Mesenchymal stem cell (in vitro differentiated cells and primary cell): ENCODE data around the gene MBD4.
A peak's percentile ranks its signal among the peaks of the same experiment; 100 is the strongest.
"Not testable (repeated sequence)": the region's sequence is repeated elsewhere in the genome, so short reads cannot be mapped to it uniquely, and the experiment has no call there.

Experiments used
- DNase-seq: peaks from one replicate; pipeline ENCODE4 v3.0.0-alpha.2; 2013
- H2AFZ ChIP-seq: one replicate; pipeline ENCODE4 v1.6.1; 2013; ENCODE audit warnings: low read depth, mild to moderate bottlenecking, control low read depth, inconsistent platforms, low read length, moderate library complexity
- H2AK5ac ChIP-seq: 2 replicates; pipeline ENCODE4 v1.6.1; 2013; ENCODE audit warnings: low read length, moderate library complexity, mild to moderate bottlenecking, inconsistent platforms; ENCODE audit not compliant: severe bottlenecking
- H2BK120ac ChIP-seq: one replicate; pipeline ENCODE4 v1.6.1; 2013; ENCODE audit warnings: low read depth, mild to moderate bottlenecking, inconsistent platforms, low read length, moderate library complexity
- H2BK12ac ChIP-seq, 2 experiments: one replicate each; pipeline ENCODE4 v1.6.1; 2013; ENCODE audit warnings: inconsistent platforms in 2 of 2, low read length in 2 of 2, mild to moderate bottlenecking in 2 of 2, moderate library complexity in 2 of 2, control low read depth in 1 of 2
- H2BK15ac ChIP-seq: one replicate; pipeline ENCODE4 v1.6.1; 2013; ENCODE audit warnings: mild to moderate bottlenecking, low read depth, inconsistent platforms; ENCODE audit not compliant: poor library complexity, severe bottlenecking
- H2BK5ac ChIP-seq: 2 replicates; pipeline ENCODE4 v1.6.1; 2013; ENCODE audit warnings: low read depth, mild to moderate bottlenecking, low read length, control low read depth, inconsistent platforms; ENCODE audit not compliant: poor library complexity, severe bottlenecking
- H3K14ac ChIP-seq, 2 experiments: one replicate each; pipeline ENCODE4 v1.6.1; 2013; ENCODE audit warnings: inconsistent platforms in 2 of 2, low read length in 2 of 2, control low read depth in 1 of 2, mild to moderate bottlenecking in 1 of 2, moderate library complexity in 1 of 2
- H3K18ac ChIP-seq, 2 experiments: one replicate each; pipeline ENCODE4 v1.6.1; 2013; ENCODE audit warnings: inconsistent platforms in 2 of 2, low read length in 2 of 2, control low read depth in 1 of 2, low read depth in 1 of 2, mild to moderate bottlenecking in 1 of 2
- H3K23ac ChIP-seq, 2 experiments: one replicate each; pipeline ENCODE4 v1.6.1; 2013; ENCODE audit warnings: inconsistent platforms in 2 of 2, low read length in 2 of 2, mild to moderate bottlenecking in 2 of 2, moderate library complexity in 2 of 2, control low read depth in 1 of 2
- H3K27ac ChIP-seq: 2 replicates; pipeline ENCODE4 v1.5.1; 2013; ENCODE audit warnings: mild to moderate bottlenecking, moderate library complexity, low read length, control low read depth, inconsistent platforms; ENCODE audit not compliant: poor library complexity, severe bottlenecking
- H3K27me3 ChIP-seq, 2 experiments: 2 replicates each; pipeline versions ENCODE4 v1.6.1 to v1.7.0; 2013; ENCODE audit warnings: low read length in 2 of 2, mild to moderate bottlenecking in 2 of 2, moderate library complexity in 2 of 2, control low read depth in 1 of 2, inconsistent platforms in 1 of 2; ENCODE audit not compliant: control insufficient read depth in 1 of 2, insufficient read depth in 1 of 2
- H3K36me3 ChIP-seq, 2 experiments: 2 replicates each; pipeline versions ENCODE4 v1.6.1 to v1.7.0; 2013; ENCODE audit warnings: low read length in 2 of 2, control low read depth in 1 of 2, inconsistent platforms in 1 of 2, low read depth in 1 of 2, mild to moderate bottlenecking in 1 of 2; ENCODE audit not compliant: insufficient read depth in 2 of 2, control insufficient read depth in 1 of 2
- H3K4ac ChIP-seq, 2 experiments: one replicate each; pipeline ENCODE4 v1.6.1; 2013; ENCODE audit warnings: inconsistent platforms in 2 of 2, low read length in 2 of 2, mild to moderate bottlenecking in 2 of 2, moderate library complexity in 2 of 2, control low read depth in 1 of 2, low read depth in 1 of 2
- H3K4me1 ChIP-seq: 2 replicates; pipeline ENCODE4 v1.6.1; 2013; ENCODE audit warnings: low read depth, low read length, control low read depth; ENCODE audit not compliant: control insufficient read depth, insufficient read depth
- H3K4me2 ChIP-seq: 2 replicates; pipeline ENCODE4 v1.6.1; 2013; ENCODE audit warnings: low read length, mild to moderate bottlenecking, inconsistent platforms; ENCODE audit not compliant: poor library complexity, severe bottlenecking
- H3K4me3 ChIP-seq, 2 experiments: 2 replicates each; pipeline versions ENCODE4 v1.5.1 to v1.7.0; 2013; ENCODE audit warnings: low read length in 2 of 2, mild to moderate bottlenecking in 2 of 2, control low read depth in 1 of 2, low read depth in 1 of 2; ENCODE audit not compliant: insufficient read depth in 1 of 2
- H3K79me1 ChIP-seq: replicated peaks from 2 replicates; pipeline ENCODE4 v1.6.1; 2013; ENCODE audit warnings: mild to moderate bottlenecking, control low read depth, low read length, inconsistent platforms; ENCODE audit not compliant: poor library complexity, severe bottlenecking
- H3K9ac ChIP-seq: 2 replicates; pipeline ENCODE4 v1.7.0; 2013; ENCODE audit warnings: mild to moderate bottlenecking, low read length, moderate library complexity
- H3K9me3 ChIP-seq: 2 replicates; pipeline ENCODE4 v1.7.0; 2013; ENCODE audit warnings: mild to moderate bottlenecking, low read length; ENCODE audit not compliant: control insufficient read depth
- H4K8ac ChIP-seq: one replicate; pipeline ENCODE4 v1.6.1; 2013; ENCODE audit warnings: inconsistent platforms, mild to moderate bottlenecking, low read length, moderate library complexity
- H4K91ac ChIP-seq: one replicate; pipeline ENCODE4 v1.6.1; 2013; ENCODE audit warnings: mild to moderate bottlenecking, low read length, inconsistent platforms
- WGBS: methylation state at CpG from one replicate; pipeline ENCODE4 v1.1.7; 2013; ENCODE audit warnings: mixed read lengths; 5-methylcytosine and 5-hydroxymethylcytosine counted together

The MBD4 gene

DNA sequence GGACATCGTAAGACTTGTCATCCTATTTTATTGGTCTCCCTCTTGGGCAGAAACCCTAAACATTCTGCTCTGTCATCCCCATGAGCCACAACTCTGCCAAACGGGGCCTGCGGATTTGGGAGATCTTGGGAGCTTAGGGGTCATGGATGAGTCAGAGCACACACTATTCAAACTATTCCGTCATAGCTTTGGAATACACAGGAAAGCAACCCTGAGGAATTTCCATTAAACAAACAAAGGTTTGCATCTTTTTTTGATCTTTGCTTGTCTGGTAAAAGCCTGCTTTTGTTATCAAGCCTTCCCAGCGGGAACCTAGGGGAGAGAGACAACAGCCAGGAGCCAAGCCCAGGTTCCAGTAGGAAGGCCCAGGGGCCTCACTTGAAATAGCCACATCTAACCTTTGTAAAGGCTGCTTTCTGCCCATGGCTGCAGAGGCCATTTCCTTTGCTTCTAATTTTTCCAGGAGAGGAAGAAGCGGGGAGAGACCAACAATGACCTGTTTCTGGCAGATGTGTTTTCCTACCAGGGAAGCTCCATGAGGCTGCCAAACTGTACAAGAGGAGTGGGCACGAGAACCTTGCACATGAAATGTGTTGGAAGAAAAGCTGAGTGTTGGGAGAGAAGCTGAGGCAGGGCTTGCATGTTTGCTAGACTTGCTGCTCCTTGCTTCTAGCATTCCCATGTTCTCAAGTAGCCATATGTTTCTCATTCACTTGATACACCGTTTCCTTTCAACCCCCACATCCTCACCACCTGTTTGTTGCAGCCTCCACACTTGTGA, 50.8 kb downstream of the MBD4 start:
- not testable (repeated sequence) for H3K23ac ChIP-seq, H3K4me3 ChIP-seq, H3K27me3 ChIP-seq, H2BK5ac ChIP-seq, H3K9me3 ChIP-seq, H2BK15ac ChIP-seq, H2AFZ ChIP-seq, H2BK120ac ChIP-seq, H3K4me2 ChIP-seq
- peak overlapping the region; percentile 45 for H4K91ac ChIP-seq
- H2BK12ac ChIP-seq, result peak overlapping the region; percentile 61 to 68
- peak overlapping the region in 1 of 2 experiments; percentile 4 for H3K14ac ChIP-seq
- 17% methylated on average over 7 of the region's 8 CpGs for WGBS
- peak overlapping the region; percentile 40 for H4K8ac ChIP-seq
- H3K79me1 ChIP-seq, result peaks cover 20% of the 10 kb centered on the region
- H3K27ac ChIP-seq, result peak overlapping the region; percentile 89
- H3K9ac ChIP-seq, result peak overlapping the region; percentile 78
- peaks cover 37 to 43% of the 10 kb centered on the region in 2 experiments for H3K36me3 ChIP-seq
- DNase-seq, result peak; percentile 81
- H3K18ac ChIP-seq, result peak overlapping the region; percentile 19 to 80
- peaks cover 16% of the 10 kb centered on the region for H3K4me1 ChIP-seq
- H2AK5ac ChIP-seq, result peak overlapping the region; percentile 72
- peak overlapping the region in 1 of 2 experiments; percentile 5 for H3K4ac ChIP-seq

- H3K9me3 ChIP-seq, result no peaks in the 10 kb centered on the region
- H2BK120ac ChIP-seq, result no peak overlapping the region
- peaks cover 21% of the 10 kb centered on the region for H3K4me1 ChIP-seq
- no peak overlapping the region for H3K4ac ChIP-seq
- H2BK12ac ChIP-seq, result no peak overlapping the region
- H3K27me3 ChIP-seq, result no peaks in the 10 kb centered on the region
- no peak overlapping the region for H2BK5ac ChIP-seq
- H3K23ac ChIP-seq, result no peak overlapping the region
- H3K36me3 ChIP-seq, result peaks cover 27 to 37% of the 10 kb centered on the region in 2 experiments
- H3K14ac ChIP-seq, result no peak overlapping the region
- DNase-seq, result no peak
- no peak overlapping the region for H3K18ac ChIP-seq
- H4K91ac ChIP-seq, result no peak overlapping the region
- WGBS, result 89% methylated on average over 5 of the region's 5 CpGs
- H3K79me1 ChIP-seq, result peaks cover 17% of the 10 kb centered on the region
- H3K4me2 ChIP-seq, result no peak overlapping the region
- no peak overlapping the region for H3K9ac ChIP-seq
- H2AFZ ChIP-seq, result no peak overlapping the region
- H2AK5ac ChIP-seq, result peak overlapping the region; percentile 43
- peak overlapping the region; percentile 31 for H3K27ac ChIP-seq
- no peak overlapping the region for H4K8ac ChIP-seq
- H3K4me3 ChIP-seq, result no peak overlapping the region
- H2BK15ac ChIP-seq, result no peak overlapping the region
Measured at GRCh38 chr3:129387487-129387886, 52.3 kb downstream of the MBD4 start.

DNA sequence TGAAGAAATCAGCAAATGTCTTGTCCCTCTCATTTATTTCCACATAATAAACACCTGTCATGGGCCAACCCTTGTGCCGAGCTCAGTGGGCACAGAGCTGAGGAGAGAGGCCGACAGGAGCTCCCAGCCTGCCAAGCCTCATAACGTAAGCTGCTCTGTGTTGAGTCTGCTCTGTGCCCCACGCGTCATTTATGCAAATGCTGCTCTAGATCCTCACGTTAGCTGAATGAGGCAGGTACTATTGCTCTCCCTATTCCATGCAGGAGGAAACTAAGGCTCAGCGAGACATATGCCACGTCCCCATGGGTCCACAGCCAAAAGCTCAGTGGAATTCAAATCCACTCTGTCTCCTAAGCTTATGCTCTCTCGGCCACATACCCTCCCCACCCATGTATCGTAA, 52.8 kb downstream of the MBD4 start:
- Histone ChIP-seq H3K27ac (no peak overlapping the region), H3K4me1 (peaks cover 18% of the 10 kb centered on the region), H2BK12ac (peak overlapping the region in 1 of 2 experiments; percentile 15), H2AK5ac (no peak overlapping the region), H2BK120ac (no peak overlapping the region), H2BK5ac (no peak overlapping the region), H3K4me3 (no peak overlapping the region), H2BK15ac (no peak overlapping the region), H2AFZ (no peak overlapping the region), H3K4me2 (no peak overlapping the region), H4K8ac (no peak overlapping the region), H3K36me3 (peaks cover 23 to 37% of the 10 kb centered on the region in 2 experiments), H3K14ac (no peak overlapping the region), H3K27me3 (no peaks in the 10 kb centered on the region), H3K9ac (no peak overlapping the region), H3K9me3 (no peaks in the 10 kb centered on the region), H3K4ac (no peak overlapping the region), H3K23ac (no peak overlapping the region), H3K79me1 (peaks cover 17% of the 10 kb centered on the region), H4K91ac (no peak overlapping the region), H3K18ac (no peak overlapping the region)
- DNase-seq, result no peak
- 97% methylated on average over 10 of the region's 10 CpGs for WGBS

GRCh38 chr3:129385507-129385906, 54.2 kb downstream of the MBD4 start:
- not testable (repeated sequence) for H4K8ac ChIP-seq, H2BK5ac ChIP-seq, H3K27me3 ChIP-seq, H3K9ac ChIP-seq, H3K4me3 ChIP-seq, DNase-seq, H2BK15ac ChIP-seq, H3K4me2 ChIP-seq, H3K14ac ChIP-seq, H2BK120ac ChIP-seq, H3K27ac ChIP-seq, H2AFZ ChIP-seq, H2AK5ac ChIP-seq, H3K9me3 ChIP-seq, H3K79me1 ChIP-seq, H3K4ac ChIP-seq, H3K18ac ChIP-seq, H4K91ac ChIP-seq
- peaks cover 15% of the 10 kb centered on the region for H3K4me1 ChIP-seq
- H2BK12ac ChIP-seq, result peak overlapping the region in 1 of 2 experiments; percentile 69
- 86% methylated on average over 8 of the region's 8 CpGs for WGBS
- peaks cover 17 to 27% of the 10 kb centered on the region in 2 experiments for H3K36me3 ChIP-seq
- H3K23ac ChIP-seq, result peak overlapping the region in 1 of 2 experiments; percentile 83
